ENCODE measurements around the gene NTM.

NTM gene

GRCh38 chr11:132154781-132155180 lies 784.4 kb downstream of the NTM start (continued):
- TF ChIP-seq ZNF792 (tag by site-specific recombination; IDR thresholded peaks at IDR 0.05), result no peak

- TF ChIP-seq ZNF501 (tag by site-specific recombination; IDR thresholded peaks at IDR 0.05) (no peak), HOXA7 (CRISPR knock-in tag; IDR thresholded peaks at IDR 0.05; ENCODE audit: borderline replicate concordance) (no peak), CTCF (tag by site-specific recombination; IDR thresholded peaks at IDR 0.05) (peak; percentile 21; the same call in 1 of the 2 replicates)
- ChIA-PET CTCF (interaction anchor here (0.6 kb wide), 1 partner anchor 552 kb away, joined by 3 read pairs; no protein-coding TSS in a partner anchor), POLR2A (no interaction called here)
- no peaks in the 10 kb centered on the region for H3K36me3 ChIP-seq (ENCODE audit: control insufficient read depth in 2 of 2, insufficient read depth in 1 of 2, low read length in 2 of 2)
- no peak overlapping the region for H3K4me3 ChIP-seq (ENCODE audit: low read depth, low read length)
- H3K27ac ChIP-seq (ENCODE audit: extremely low read depth, low read depth, low read length), result no peak overlapping the region
- no peaks in the 10 kb centered on the region for H3K9me3 ChIP-seq (ENCODE audit: control insufficient read depth, insufficient read depth, low read depth, low read length)
- H3K4me1 ChIP-seq (ENCODE audit: control insufficient read depth, insufficient read depth, low read length), result no peaks in the 10 kb centered on the region
Measured at GRCh38 chr11:132158091-132158490, 787.7 kb downstream of the NTM start.

GRCh38 chr11:132158696-132159095 lies 788.3 kb downstream of the NTM start:
- ChIA-PET CTCF (no interaction called here), POLR2A (no interaction called here)
- Histone ChIP-seq H3K9me3 (ENCODE audit: control insufficient read depth, insufficient read depth, low read depth, low read length) (no peaks in the 10 kb centered on the region), H3K4me3 (ENCODE audit: low read depth, low read length) (no peak overlapping the region), H3K36me3 (ENCODE audit: control insufficient read depth in 2 of 2, insufficient read depth in 1 of 2, low read length in 2 of 2) (no peaks in the 10 kb centered on the region), H3K4me1 (ENCODE audit: control insufficient read depth, insufficient read depth, low read length) (no peaks in the 10 kb centered on the region), H3K27ac (ENCODE audit: extremely low read depth, low read depth, low read length) (no peak overlapping the region)
- TF ChIP-seq ZFP3 (tag by site-specific recombination; IDR thresholded peaks at IDR 0.05; ENCODE audit: low read depth), result no peak
- no peak for TF ChIP-seq ZBTB17 (tag by site-specific recombination; IDR thresholded peaks at IDR 0.05)
- no peak for TF ChIP-seq SP3 (tag by site-specific recombination; IDR thresholded peaks at IDR 0.05)
- TF ChIP-seq ZNF280D (tag by site-specific recombination; IDR thresholded peaks at IDR 0.05), result no peak
- no peak for TF ChIP-seq ZFP37 (tag by site-specific recombination; IDR thresholded peaks at IDR 0.05)
- no peak for TF ChIP-seq BCL11B (tag by site-specific recombination; IDR thresholded peaks at IDR 0.05; ENCODE audit: low read depth)
- TF ChIP-seq ZNF211 (tag by site-specific recombination; IDR thresholded peaks at IDR 0.05; ENCODE audit: low read depth), result no peak
- no peak for TF ChIP-seq ZNF239 (tag by site-specific recombination; IDR thresholded peaks at IDR 0.05)
- no peak for TF ChIP-seq ZNF426 (tag by site-specific recombination; IDR thresholded peaks at IDR 0.05)
- no peak for TF ChIP-seq ZNF366 (tag by site-specific recombination; conservative IDR thresholded peaks at IDR 0.05)
- no peak for TF ChIP-seq ZNF23 (tag by site-specific recombination; IDR thresholded peaks at IDR 0.05; ENCODE audit: borderline replicate concordance)
- no peak for TF ChIP-seq ZNF639 (tag by site-specific recombination; IDR thresholded peaks at IDR 0.05)
- no peak for TF ChIP-seq MEIS1 (CRISPR knock-in tag; IDR thresholded peaks at IDR 0.05; ENCODE audit: borderline replicate concordance)
- TF ChIP-seq INSM2 (tag by site-specific recombination; IDR thresholded peaks at IDR 0.05), result no peak
- TF ChIP-seq KLF7 (tag by site-specific recombination; IDR thresholded peaks at IDR 0.05; ENCODE audit: borderline replicate concordance), result no peak
- TF ChIP-seq ZNF621 (tag by site-specific recombination; IDR thresholded peaks at IDR 0.05), result no peak
- no peak for TF ChIP-seq ZNF184 (tag by site-specific recombination; IDR thresholded peaks at IDR 0.05)
- TF ChIP-seq ZBTB26 (tag by site-specific recombination; optimal IDR thresholded peaks at IDR 0.05), result no peak
- TF ChIP-seq ZNF148 (tag by site-specific recombination; IDR thresholded peaks at IDR 0.05; ENCODE audit: borderline replicate concordance), result no peak

Measured in HEK293 (cell line).